H1 (cell line): ENCODE data around the gene SMIM5. TPM values are rescaled to one million over a fixed set of nuclear protein-coding genes. Genes with fewer than 3 reads are reported as not detected.

Experiments
- BCL11A ChIP-seq, 2 experiments: IDR thresholded peaks; one replicate each; pipeline ENCODE4 v1.6.1; 2011; ENCODE audit warnings: low read depth in 2 of 2, low read length in 2 of 2, mild to moderate bottlenecking in 2 of 2
- CHD2 ChIP-seq: IDR thresholded peaks from 2 replicates; pipeline ENCODE4 v1.6.1; 2012; ENCODE audit warnings: low read length, improper control_type of control experiment
- CREB1 ChIP-seq: IDR thresholded peaks from 2 replicates; pipeline ENCODE4 v1.6.1; 2012; ENCODE audit warnings: inconsistent platforms
- KDM4A ChIP-seq: IDR thresholded peaks from one replicate; pipeline ENCODE4 v1.7.1; 2012; ENCODE audit warnings: low read depth, mild to moderate bottlenecking, moderate library complexity, low read length, inconsistent platforms; ENCODE audit not compliant: severe bottlenecking
- PHF8 ChIP-seq: fragments of 200-600 bp; sonication (generic); conservative IDR thresholded peaks from 2 replicates; pipeline ENCODE4 v1.7.1; 2012; ENCODE audit warnings: low read depth, mild to moderate bottlenecking, inconsistent platforms, low read length, moderate library complexity
- polyA plus RNA-seq, 7 experiments: library from polyadenylated mRNA; depleted of rRNA in 3 of 7; stranded (reverse) in 5 of 7; unstranded in 2 of 7; fragments of >200 nt in 5 of 7; fragments of 200-250 nt in 2 of 7; gene quantifications; 1 replicate in 5 of 7; 2 replicates in 1 of 7; 4 replicates in 1 of 7; pipeline versions ENCODE4 v1.2.1 to v1.2.3, GENCODE V29; 2011 to 2013; ENCODE audit warnings: missing spikeins in 2 of 7, mixed read lengths in 2 of 7
- total RNA-seq: library from RNA; stranded (reverse); fragmentation: NEBNext Ultra II Directional; extraction: Animal tissue kit (Norgen Biotek cat#: 25700); gene quantifications from 2 replicates; pipeline ENCODE4 v1.2.1, GENCODE V29; 2021

The SMIM5 gene
- total and polyA plus RNA-seq, 2 of the 8 experiments (the other 6 are each of a cell fraction or from before 2014, with no cell fraction given) = not detected

GRCh38 chr17:75584849-75585175 is 48.4 kb upstream of the SMIM5 start (continued):
- TF ChIP-seq KDM4A = no peak
- no peak for TF ChIP-seq CHD2
- TF ChIP-seq CREB1 = no peak
- no peak for TF ChIP-seq PHF8
- no peak for TF ChIP-seq BCL11A (IDR thresholded peaks at IDR 0.05; ENCODE audit: low read depth in 2 of 2, low read length in 2 of 2)
